GM06990 (cell line): ENCODE results near the gene N4BP2L2.

Experiments
- DNase-seq: peaks from one replicate; pipeline ENCODE4 v3.0.0-alpha.2; 2011; ENCODE audit not compliant: insufficient read length; ENCODE audit errors: extremely low read depth
- H3K27me3 ChIP-seq: replicated peaks from 2 replicates; pipeline ENCODE4 v1.6.0; 2011; ENCODE audit warnings: low read length; ENCODE audit not compliant: control insufficient read depth, insufficient read depth
- H3K36me3 ChIP-seq: 2 replicates; pipeline ENCODE4 v1.5.1; 2011; ENCODE audit warnings: low read length; ENCODE audit not compliant: control insufficient read depth, insufficient read depth
- H3K4me3 ChIP-seq: replicated peaks from 2 replicates; pipeline ENCODE4 v1.5.1; 2011; ENCODE audit warnings: low read depth, mild to moderate bottlenecking, control low read depth, low read length
- CTCF ChIP-seq: IDR thresholded peaks from 2 replicates; pipeline ENCODE4 v1.5.1; 2011; ENCODE audit warnings: low read length, control low read depth, mild to moderate bottlenecking, inconsistent platforms; ENCODE audit not compliant: insufficient read depth, poor library complexity, severe bottlenecking

The N4BP2L2 gene

GRCh38 chr13:32446773-32447465, 91.7 kb downstream of the N4BP2L2 start:
- H3K36me3 ChIP-seq: no peaks in the 10 kb centered on the region
- no peak overlapping the region for H3K4me3 ChIP-seq
- TF ChIP-seq CTCF: no peak
- no peak for DNase-seq
- no peaks in the 10 kb centered on the region for H3K27me3 ChIP-seq

DNA sequence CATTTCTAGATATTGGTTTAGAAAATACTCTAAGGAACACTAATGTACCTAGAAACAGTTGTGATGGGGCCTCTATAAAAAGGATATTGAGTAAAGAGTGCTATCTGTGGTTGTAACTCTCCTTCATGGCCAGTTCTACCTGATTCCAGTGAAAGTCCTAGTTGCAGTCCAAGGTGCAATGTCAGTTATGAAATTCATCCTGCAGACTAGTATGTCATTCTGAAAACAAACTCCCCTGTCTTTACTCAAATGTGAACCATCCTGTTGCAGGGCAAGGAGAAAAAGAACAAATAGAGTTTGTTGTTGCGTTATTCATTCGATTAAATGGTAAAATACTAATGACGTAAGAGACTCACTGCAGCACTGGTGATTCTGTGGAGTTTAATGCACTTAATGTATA, 92.4 kb downstream of the N4BP2L2 start:
- DNase-seq: no peak
- Histone ChIP-seq H3K36me3 (no peaks in the 10 kb centered on the region), H3K27me3 (no peaks in the 10 kb centered on the region), H3K4me3 (no peak overlapping the region)
- TF ChIP-seq CTCF: no peak

DNA sequence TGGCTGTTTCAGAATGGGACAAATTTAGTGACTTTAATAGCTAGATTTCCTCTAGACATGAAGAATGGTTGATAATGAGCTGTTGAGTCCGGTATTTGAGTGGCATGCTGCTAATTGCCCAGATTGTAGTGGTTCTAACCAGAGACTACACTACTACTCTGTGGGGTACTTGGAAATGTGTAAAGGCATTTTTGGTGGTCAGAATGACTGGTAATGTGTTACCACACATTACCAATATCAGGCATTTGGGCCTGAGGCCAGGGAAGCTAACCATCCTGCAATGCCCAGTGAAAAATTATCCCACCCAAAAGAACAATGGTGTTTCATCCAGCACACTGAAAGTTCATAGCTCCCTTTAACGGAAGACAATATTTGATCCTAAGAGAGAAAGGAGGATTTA, 93.1 kb downstream of the N4BP2L2 start:
- no peaks in the 10 kb centered on the region for H3K27me3 ChIP-seq
- H3K36me3 ChIP-seq: no peaks in the 10 kb centered on the region
- H3K4me3 ChIP-seq: no peak overlapping the region
- DNase-seq: no peak
- no peak for TF ChIP-seq CTCF

- H3K4me3 ChIP-seq: no peak overlapping the region
- no peaks in the 10 kb centered on the region for H3K27me3 ChIP-seq
- TF ChIP-seq CTCF: peak; percentile 62
- H3K36me3 ChIP-seq: no peaks in the 10 kb centered on the region
- DNase-seq: peak; percentile 34
Measured at GRCh38 chr13:32443111-32443510, 95.5 kb downstream of the N4BP2L2 start.

DNA sequence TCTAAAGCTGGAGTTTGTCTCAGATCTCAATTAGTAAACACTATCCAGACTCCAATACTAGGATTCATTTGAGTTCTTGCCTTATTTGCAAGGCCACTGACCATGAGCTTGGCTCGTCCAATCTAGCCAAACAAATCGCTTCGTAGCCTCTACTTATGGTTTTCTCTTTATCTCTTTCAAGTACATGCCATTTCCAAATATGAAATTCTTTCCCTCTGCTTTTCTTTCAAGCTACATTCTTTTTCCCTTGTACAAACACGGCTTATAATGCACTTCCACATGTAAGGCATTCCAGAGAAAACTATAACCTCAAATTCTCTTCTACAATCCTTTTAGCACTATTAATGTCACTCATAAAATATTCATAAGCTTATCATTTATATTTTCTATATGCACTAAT, 99.7 kb downstream of the N4BP2L2 start:
- no peak overlapping the region for H3K4me3 ChIP-seq
- no peaks in the 10 kb centered on the region for H3K27me3 ChIP-seq
- no peak for DNase-seq
- no peaks in the 10 kb centered on the region for H3K36me3 ChIP-seq
- no peak for TF ChIP-seq CTCF

DNA sequence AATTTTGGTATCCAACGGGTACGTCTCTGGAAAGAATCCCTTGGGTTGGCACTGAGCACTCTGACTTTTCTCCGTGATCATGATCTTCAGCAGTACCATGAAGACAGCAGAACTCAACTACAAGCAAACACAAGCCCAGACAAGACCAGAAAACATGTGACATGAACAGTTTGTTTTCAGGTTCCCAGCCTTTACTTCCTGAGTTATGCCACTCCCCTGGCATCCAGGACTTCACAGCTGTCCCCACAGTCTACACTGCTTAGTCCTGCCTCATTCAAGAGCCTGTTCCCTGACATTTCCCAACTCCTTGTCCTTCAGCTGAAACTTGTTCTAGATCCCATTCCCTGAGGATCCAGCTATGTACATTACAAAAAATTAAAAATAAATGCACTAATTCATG, 105.7 kb downstream of the N4BP2L2 start:
- DNase-seq: no peak
- H3K4me3 ChIP-seq: no peak overlapping the region
- no peaks in the 10 kb centered on the region for H3K36me3 ChIP-seq
- no peak for TF ChIP-seq CTCF
- H3K27me3 ChIP-seq: no peaks in the 10 kb centered on the region
